Measurements from ENCODE around the gene MAPKBP1. TPM values are rescaled to one million over a fixed set of nuclear protein-coding genes. Genes with fewer than 3 reads are reported as not detected.

Gene MAPKBP1
- total RNA-seq, 1 experiment from 2014 or later = 13.7 TPM

DNA sequence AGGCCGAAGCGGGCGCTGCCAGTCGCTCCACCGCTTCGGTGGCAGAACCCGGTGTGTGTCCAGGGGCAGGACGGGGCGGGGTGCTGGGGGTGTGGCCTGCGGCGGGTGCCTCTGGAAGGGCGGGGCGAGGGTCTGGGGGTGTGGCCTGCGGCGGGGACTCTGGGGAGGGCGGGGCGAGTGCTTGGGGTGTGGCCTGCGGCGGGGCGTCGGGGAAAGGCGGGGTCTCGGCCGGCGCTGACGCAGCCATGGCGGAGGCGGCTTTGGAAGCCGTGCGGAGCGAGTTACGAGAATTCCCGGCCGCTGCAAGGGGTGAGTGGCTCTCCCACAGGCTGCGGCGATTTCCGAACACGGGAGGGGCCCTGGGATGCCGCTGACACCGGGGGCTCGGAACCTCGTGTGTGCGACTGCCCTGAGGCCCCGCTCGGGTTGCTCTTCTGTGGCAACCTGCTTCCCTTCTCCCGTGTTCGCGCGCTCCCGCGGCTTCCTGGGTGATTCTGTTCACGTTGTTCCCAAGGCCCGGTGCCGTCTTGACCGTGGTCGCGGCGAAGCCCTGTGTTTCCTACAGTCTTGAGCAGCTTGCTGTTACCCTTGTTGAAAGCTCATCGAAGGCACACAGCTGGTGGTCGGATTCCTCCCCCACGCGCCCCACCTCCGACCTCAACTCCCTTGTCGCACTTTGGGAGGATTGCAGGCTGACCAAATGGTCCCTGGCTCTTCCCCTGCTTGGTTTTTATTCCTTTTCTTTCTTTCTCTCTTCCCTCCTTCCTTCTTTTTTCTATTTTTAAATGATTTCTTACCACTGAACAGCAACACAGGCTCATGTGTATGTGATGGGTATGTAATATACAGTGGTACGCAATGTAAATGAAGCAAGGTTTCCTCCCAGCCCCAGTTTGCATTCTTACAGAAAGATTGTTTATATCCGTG is 53.9 kb downstream of the MAPKBP1 start, which contains the start of gene JMJD7:
TSS of gene JMJD7 (plus strand) at position 213 of the 927 bp plus-strand sequence. CDS start at position 246, 33 bp downstream.
- Histone ChIP-seq H2BK20ac (ENCODE audit: low read depth, low read length, poor library complexity, severe bottlenecking) (no peak within 1 kb of the TSS), H2AFZ (ENCODE audit: low read length) (no peak within 1 kb of the TSS), H3K4me1 (ENCODE audit: insufficient read depth, low read length) (no peaks in the 10 kb centered on the region), H4K5ac (ENCODE audit: insufficient read length, low read depth, low read length) (no peak within 1 kb of the TSS), H2BK12ac (ENCODE audit: insufficient read length, low read depth, low read length) (no peak within 1 kb of the TSS), H2BK120ac (ENCODE audit: low read depth, low read length, poor library complexity, severe bottlenecking) (no peak within 1 kb of the TSS), H3K27ac (ENCODE audit: insufficient read length, low read depth, low read length) (no peak within 1 kb of the TSS), H3K4me2 (ENCODE audit: insufficient read depth, insufficient read length, low read length) (peak within 1 kb of the TSS; percentile 83), H3K14ac (ENCODE audit: insufficient read depth, low read length) (peak within 1 kb of the TSS; percentile 62; the same call in 1 of the 2 replicates), H3K23me2 (ENCODE audit: insufficient read length, low read depth, low read length, poor library complexity, severe bottlenecking) (peaks cover 10% of the 10 kb centered on the region), H3K27me3 (ENCODE audit: insufficient read depth, low read length) (no peaks in the 10 kb centered on the region), H3K56ac (ENCODE audit: insufficient read length, low read depth, low read length) (no peak within 1 kb of the TSS), H4K8ac (replicated peaks; ENCODE audit: insufficient read length, low read depth, low read length) (no peak within 1 kb of the TSS), H3K18ac (ENCODE audit: insufficient read length, low read depth, low read length) (peak within 1 kb of the TSS; percentile 37), H3K9ac (ENCODE audit: extremely low read depth, insufficient read length, low read length) (peak within 1 kb of the TSS; percentile 48), H2BK5ac (ENCODE audit: insufficient read length, low read length) (no peak within 1 kb of the TSS), H3K4ac (ENCODE audit: low read depth, low read length) (no peak within 1 kb of the TSS), H4K20me1 (ENCODE audit: control insufficient read depth, insufficient read depth, insufficient read length) (no peaks in the 10 kb centered on the region), H3K9me3 (ENCODE audit: control insufficient read depth, low read depth, low read length) (no peaks in the 10 kb centered on the region), H3T11ph (ENCODE audit: low read length) (no peak within 1 kb of the TSS), H2AK5ac (ENCODE audit: insufficient read length, low read length) (no peak within 1 kb of the TSS), H3K23ac (ENCODE audit: insufficient read length, low read depth, low read length) (no peak within 1 kb of the TSS), H2BK15ac (ENCODE audit: low read depth, low read length) (no peak within 1 kb of the TSS), H3K79me1 (ENCODE audit: insufficient read depth, low read depth, low read length, poor library complexity, severe bottlenecking) (no peaks in the 10 kb centered on the region), H4K91ac (ENCODE audit: insufficient read length, low read depth, low read length) (no peak within 1 kb of the TSS), H3K79me2 (ENCODE audit: insufficient read depth, low read length) (no peaks in the 10 kb centered on the region)
- Mint-ChIP-seq H3K4me1 (peaks cover 11 to 19% of the 10 kb centered on the region in 2 experiments), H3K9me3 (no peaks in the 10 kb centered on the region), H3K36me3 (ENCODE audit: insufficient read depth in 1 of 3, low read depth in 3 of 3) (peaks cover 4 to 14% (median 5%) of the 10 kb centered on the region in 3 experiments; a peak in 6 of 7 replicates), H3K4me3 (peak within 1 kb of the TSS; percentile 90 to 92), H3K27me3 (ENCODE audit: low read depth) (no peaks in the 10 kb centered on the region), H3K27ac (peak within 1 kb of the TSS in 1 of 3 experiments; percentile 93; a peak in 3 of 7 replicates)
- TF ChIP-seq, protein P1, sequence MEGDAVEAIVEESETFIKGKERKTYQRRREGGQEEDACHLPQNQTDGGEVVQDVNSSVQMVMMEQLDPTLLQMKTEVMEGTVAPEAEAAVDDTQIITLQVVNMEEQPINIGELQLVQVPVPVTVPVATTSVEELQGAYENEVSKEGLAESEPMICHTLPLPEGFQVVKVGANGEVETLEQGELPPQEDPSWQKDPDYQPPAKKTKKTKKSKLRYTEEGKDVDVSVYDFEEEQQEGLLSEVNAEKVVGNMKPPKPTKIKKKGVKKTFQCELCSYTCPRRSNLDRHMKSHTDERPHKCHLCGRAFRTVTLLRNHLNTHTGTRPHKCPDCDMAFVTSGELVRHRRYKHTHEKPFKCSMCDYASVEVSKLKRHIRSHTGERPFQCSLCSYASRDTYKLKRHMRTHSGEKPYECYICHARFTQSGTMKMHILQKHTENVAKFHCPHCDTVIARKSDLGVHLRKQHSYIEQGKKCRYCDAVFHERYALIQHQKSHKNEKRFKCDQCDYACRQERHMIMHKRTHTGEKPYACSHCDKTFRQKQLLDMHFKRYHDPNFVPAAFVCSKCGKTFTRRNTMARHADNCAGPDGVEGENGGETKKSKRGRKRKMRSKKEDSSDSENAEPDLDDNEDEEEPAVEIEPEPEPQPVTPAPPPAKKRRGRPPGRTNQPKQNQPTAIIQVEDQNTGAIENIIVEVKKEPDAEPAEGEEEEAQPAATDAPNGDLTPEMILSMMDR (conservative IDR thresholded peaks at IDR 0.05) = no peak
- WGBS (ENCODE audit: extremely low coverage, insufficient read length, low lambda C conversion rate) = no CpG with 5 or more reads among the region's 66 CpGs
- peak; percentile 90 for DNase-seq
